ENCODE results near the gene UNC5B. TPM values are rescaled to one million over a fixed set of nuclear protein-coding genes. Genes with fewer than 3 reads are reported as not detected.

UNC5B gene
- total and polyA plus RNA-seq, 11 donors: 4.8 to 22.8 (median 10.1) TPM

GRCh38 chr10:71211775-71212317, 524 bp upstream of the UNC5B start:
- WGBS, 4 donors: 5 to 12% (median 9%) methylated on average over 7 of the region's 7 CpGs
- DNase-seq (no peak), ATAC-seq (no peak)
- Histone ChIP-seq H3K27ac (peak overlapping the region in 11 of 12 donors; percentile 64 to 96 (median 91)), H3K27me3 (peaks cover 0 to 45% (median 0%) of the 10 kb centered on the region in 9 donors), H3K4me1 (peaks cover 0 to 52% (median 35%) of the 10 kb centered on the region in 12 donors), H3K36me3 (no peaks in the 10 kb centered on the region), H3K9me3 (no peaks in the 10 kb centered on the region), H3K4me3 (peak overlapping the region; percentile 63 to 98 (median 84))
- intact Hi-C loops (cut with DNase I): loop anchor here (1.0 to 10.0 kb wide), 8 partner anchors 23 to 310 kb away; no protein-coding TSS in a partner anchor
- TF ChIP-seq, protein P1, sequence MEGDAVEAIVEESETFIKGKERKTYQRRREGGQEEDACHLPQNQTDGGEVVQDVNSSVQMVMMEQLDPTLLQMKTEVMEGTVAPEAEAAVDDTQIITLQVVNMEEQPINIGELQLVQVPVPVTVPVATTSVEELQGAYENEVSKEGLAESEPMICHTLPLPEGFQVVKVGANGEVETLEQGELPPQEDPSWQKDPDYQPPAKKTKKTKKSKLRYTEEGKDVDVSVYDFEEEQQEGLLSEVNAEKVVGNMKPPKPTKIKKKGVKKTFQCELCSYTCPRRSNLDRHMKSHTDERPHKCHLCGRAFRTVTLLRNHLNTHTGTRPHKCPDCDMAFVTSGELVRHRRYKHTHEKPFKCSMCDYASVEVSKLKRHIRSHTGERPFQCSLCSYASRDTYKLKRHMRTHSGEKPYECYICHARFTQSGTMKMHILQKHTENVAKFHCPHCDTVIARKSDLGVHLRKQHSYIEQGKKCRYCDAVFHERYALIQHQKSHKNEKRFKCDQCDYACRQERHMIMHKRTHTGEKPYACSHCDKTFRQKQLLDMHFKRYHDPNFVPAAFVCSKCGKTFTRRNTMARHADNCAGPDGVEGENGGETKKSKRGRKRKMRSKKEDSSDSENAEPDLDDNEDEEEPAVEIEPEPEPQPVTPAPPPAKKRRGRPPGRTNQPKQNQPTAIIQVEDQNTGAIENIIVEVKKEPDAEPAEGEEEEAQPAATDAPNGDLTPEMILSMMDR (IDR thresholded peaks at IDR 0.05): no peak
- TF ChIP-seq POLR2A (IDR thresholded peaks at IDR 0.05): no peak

DNA sequence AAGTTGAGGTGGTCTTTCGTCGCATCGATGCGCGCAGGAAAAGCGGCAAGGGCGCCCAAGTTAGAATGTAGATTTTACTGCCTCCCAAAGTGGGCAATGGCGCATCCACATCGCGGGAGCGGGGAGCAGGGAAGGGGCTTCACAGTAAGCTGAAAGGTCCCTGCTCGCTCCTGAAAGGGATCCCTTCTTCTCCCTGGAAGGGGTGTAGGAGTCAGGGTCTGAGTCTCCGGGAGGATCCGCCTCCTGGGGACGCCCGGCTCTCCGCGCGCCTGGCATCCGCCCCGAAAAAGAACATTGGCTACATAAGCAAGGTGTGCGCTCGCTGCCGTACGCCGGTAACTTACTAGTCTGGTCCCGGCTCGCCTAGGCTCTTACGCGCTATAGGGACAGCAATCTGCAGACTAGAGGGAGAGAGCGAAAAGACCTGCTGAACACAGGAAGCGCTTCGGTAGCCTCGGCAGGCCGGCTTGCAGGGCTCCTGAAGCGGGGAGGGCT, 804 bp downstream of the UNC5B start:
- intact Hi-C loops (cut with DNase I): loop anchor here (2.0 to 10.0 kb wide), 6 partner anchors 49 to 311 kb away; no protein-coding TSS in a partner anchor
- no peaks in the 10 kb centered on the region for H3K9me3 ChIP-seq
- H3K36me3 ChIP-seq: no peaks in the 10 kb centered on the region
- H3K4me3 ChIP-seq: peak overlapping the region; percentile 63 to 98 (median 84)
- H3K4me1 ChIP-seq: peaks cover 0 to 61% (median 44%) of the 10 kb centered on the region in 12 donors
- H3K27ac ChIP-seq: peak overlapping the region; percentile 78 to 96 (median 91)
- ATAC-seq (peak in 3 of 4 donors; percentile 1 to 5 (median 4)), DNase-seq (peak in 2 of 5 donors; percentile 66 to 70)
- 0 to 1% (median 0%) methylated on average over 24 to 36 of the region's 36 CpGs for WGBS, 4 donors
- H3K27me3 ChIP-seq: peaks cover 0 to 48% (median 0%) of the 10 kb centered on the region in 9 donors
- TF ChIP-seq, protein P1 (IDR thresholded peaks at IDR 0.05): no peak
- TF ChIP-seq POLR2A (IDR thresholded peaks at IDR 0.05): no peak

DNA sequence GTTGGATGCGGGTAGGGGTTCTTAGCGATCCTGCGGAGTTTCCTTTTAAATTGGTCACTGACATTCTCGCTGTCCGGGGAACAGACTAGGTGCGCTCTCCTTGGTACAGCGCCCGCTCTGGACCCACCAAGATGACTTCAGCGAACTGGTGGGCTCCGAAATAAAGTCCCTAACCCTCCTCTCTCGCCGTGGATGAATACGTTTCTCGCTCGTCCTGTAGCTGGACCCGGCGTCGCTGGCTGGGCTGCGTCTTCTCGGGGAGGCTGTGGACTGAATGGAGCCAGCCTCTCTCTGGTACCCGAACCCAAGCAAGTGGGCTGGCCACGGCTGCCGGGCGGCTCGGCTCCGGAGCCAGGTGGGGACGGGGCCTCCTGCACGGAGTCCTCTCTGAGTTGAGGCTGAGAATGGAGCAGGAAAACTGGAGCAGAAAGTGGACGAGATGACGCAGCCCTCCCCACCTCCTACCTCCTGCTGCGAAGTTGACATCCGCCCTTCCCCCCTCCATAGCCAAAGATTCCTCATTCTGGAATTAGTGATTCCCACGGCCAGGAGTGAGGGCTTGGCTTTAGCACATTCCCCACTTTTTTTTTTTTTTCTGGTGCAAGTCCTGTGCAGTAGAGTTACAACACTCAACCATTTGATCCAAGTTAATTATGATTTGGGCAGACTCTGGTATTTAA, 1.5 kb downstream of the UNC5B start:
- Histone ChIP-seq H3K9me3 (no peaks in the 10 kb centered on the region), H3K4me1 (peaks cover 0 to 65% (median 49%) of the 10 kb centered on the region in 12 donors), H3K27me3 (peaks cover 0 to 48% (median 0%) of the 10 kb centered on the region in 9 donors), H3K27ac (peak overlapping the region in 9 of 12 donors; percentile 0 to 96 (median 80)), H3K36me3 (no peaks in the 10 kb centered on the region), H3K4me3 (peak overlapping the region; percentile 12 to 98 (median 82))
- WGBS, 4 donors: 5 to 10% (median 7%) methylated on average over 21 to 33 of the region's 33 CpGs
- TF ChIP-seq, protein P1 (IDR thresholded peaks at IDR 0.05): no peak
- TF ChIP-seq POLR2A (IDR thresholded peaks at IDR 0.05): no peak
- intact Hi-C loops (cut with DNase I): loop anchor here (1.0 to 10.0 kb wide), 8 partner anchors 20 to 312 kb away; no protein-coding TSS in a partner anchor
- peak in 1 of 4 donors; percentile 4 for ATAC-seq
- peak in 2 of 5 donors; percentile 56 to 69 for DNase-seq
